ENCODE measurements around the gene DENND4B.

DENND4B gene

GRCh38 chr1:153970346-153970745 lies 23.8 kb upstream of the DENND4B start:
- DNase-seq = no peak

- DNase-seq = no peak
Measured at GRCh38 chr1:153968972-153969371, 22.5 kb upstream of the DENND4B start.

GRCh38 chr1:153968408-153968807 lies 21.9 kb upstream of the DENND4B start:
- no peak for DNase-seq

- no peak for DNase-seq
Measured at GRCh38 chr1:153968000-153968363, 21.5 kb upstream of the DENND4B start.

- DNase-seq = peak; percentile 85
Measured at GRCh38 chr1:153967107-153967999, 20.8 kb upstream of the DENND4B start, which contains the start of gene CREB3L4. Gene CREB3L4 (plus strand): TSS chr1:153967902. CDS start chr1:153968526, 624 bp downstream.

- no peak for DNase-seq
Measured at GRCh38 chr1:153963850-153964331, 17.4 kb upstream of the DENND4B start.

- DNase-seq = peak; percentile 98
Measured at GRCh38 chr1:153963030-153963849, 16.7 kb upstream of the DENND4B start, which contains the start of gene SLC39A1. Gene SLC39A1 (minus strand): TSS chr1:153963537. CDS start chr1:153962715, 822 bp downstream.

- no peak for DNase-seq
Measured at GRCh38 chr1:153962088-153963029, 15.8 kb upstream of the DENND4B start.

- DNase-seq = no peak
Measured at GRCh38 chr1:153961421-153961820, 14.9 kb upstream of the DENND4B start.

GRCh38 chr1:153960206-153960605 lies 13.7 kb upstream of the DENND4B start:
- DNase-seq = no peak

- no peak for DNase-seq
Measured at GRCh38 chr1:153959454-153959853, 12.9 kb upstream of the DENND4B start.

- DNase-seq = no peak
Measured at GRCh38 chr1:153958961-153959260, 12.4 kb upstream of the DENND4B start.

GRCh38 chr1:153958111-153958960 lies 11.8 kb upstream of the DENND4B start, which contains the start of gene CRTC2:
Gene CRTC2 (minus strand): TSS chr1:153958612. CDS start chr1:153958497, 115 bp downstream.
- peak; percentile 98 for DNase-seq

- DNase-seq = no peak
Measured at GRCh38 chr1:153957744-153958110, 11.2 kb upstream of the DENND4B start.

- no peak for DNase-seq
Measured at GRCh38 chr1:153956997-153957715, 10.6 kb upstream of the DENND4B start.

- no peak for DNase-seq
Measured at GRCh38 chr1:153954826-153955225, 8.3 kb upstream of the DENND4B start.

GRCh38 chr1:153953859-153954365 lies 7.4 kb upstream of the DENND4B start:
- no peak for DNase-seq

GRCh38 chr1:153951801-153952200 lies 5.3 kb upstream of the DENND4B start:
- DNase-seq = no peak

- DNase-seq = no peak
Measured at GRCh38 chr1:153951183-153951582, 4.7 kb upstream of the DENND4B start.

GRCh38 chr1:153945795-153946621 lies 510 bp downstream of the DENND4B start:
- DNase-seq = peak; percentile 80
